ENCODE data around the gene SLC8B1. TPM values are rescaled to one million over a fixed set of nuclear protein-coding genes. Genes with fewer than 3 reads are reported as not detected.

SLC8B1 gene
- polyA plus RNA-seq, 3 donors: 21.6 to 46.0 (median 32.4) TPM

DNA sequence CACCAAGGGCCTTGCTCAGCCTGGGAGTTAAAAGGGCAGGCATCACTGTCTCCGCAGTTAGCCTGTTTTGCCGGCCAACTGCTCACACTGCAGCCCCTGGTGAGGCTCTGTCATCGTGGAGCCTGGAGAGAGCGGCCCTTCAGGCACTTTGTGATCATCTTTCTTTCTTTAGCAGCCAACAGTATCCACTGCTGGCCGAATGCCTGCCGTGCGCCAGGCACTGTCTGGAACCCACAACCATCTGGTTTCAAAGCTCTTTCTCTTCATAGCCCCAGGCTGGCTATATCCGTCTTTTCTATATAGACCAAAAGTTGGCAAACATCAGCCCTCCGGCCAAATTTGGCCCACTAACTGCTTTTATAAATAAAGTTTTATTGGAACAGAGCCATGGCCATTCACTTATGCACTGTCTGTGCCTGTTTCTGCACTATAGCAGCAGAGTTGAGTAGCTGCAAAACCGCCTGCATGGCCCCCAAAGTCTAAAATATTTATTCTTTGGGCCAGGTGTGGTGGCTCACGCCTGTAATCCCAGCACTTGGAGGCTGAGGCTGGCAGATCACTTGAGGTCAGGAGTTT lies 29.5 kb downstream of the SLC8B1 start:
- Mint-ChIP-seq H3K36me3 (peaks cover 74 to 88% of the 10 kb centered on the region in 2 donors), H3K4me3 (no peak overlapping the region), H3K4me1 (peaks cover 13% of the 10 kb centered on the region), H3K27me3 (ENCODE audit: low read depth in 3 of 3) (peaks cover 0 to 2% (median 1%) of the 10 kb centered on the region in 3 donors), H3K9me3 (peaks cover 0 to 2% (median 0%) of the 10 kb centered on the region in 7 donors), H3K27ac (no peak overlapping the region)
- no peak for TF ChIP-seq CTCF (IDR thresholded peaks at IDR 0.05)
- no peak overlapping the region for H3K4me3 ChIP-seq (replicated peaks in 1 of 3; ENCODE audit: low read depth in 2 of 3, low read length in 3 of 3)
- H3K79me2 ChIP-seq (ENCODE audit: insufficient read depth, low read length): no peaks in the 10 kb centered on the region
- intact Hi-C loops (cut with micrococcal nuclease): no loop called here
- no peaks in the 10 kb centered on the region for H3K27me3 ChIP-seq (ENCODE audit: control insufficient read depth in 2 of 2, insufficient read depth in 2 of 2, low read length in 2 of 2)
- DNase-seq: no peak
- H3K27ac ChIP-seq (ENCODE audit: low read depth in 1 of 2, low read length in 2 of 2): no peak overlapping the region
- no peaks in the 10 kb centered on the region for H3K9me3 ChIP-seq (replicated peaks in 1 of 2; ENCODE audit: control insufficient read depth in 1 of 2, insufficient read depth in 1 of 2, low read length in 2 of 2)
- no peak overlapping the region for H2AFZ ChIP-seq (ENCODE audit: insufficient read depth, low read depth, low read length, poor library complexity, severe bottlenecking)
- WGBS (ENCODE audit: insufficient coverage): 98% methylated on average over 9 of the region's 11 CpGs
- H3K4me2 ChIP-seq (replicated peaks; ENCODE audit: extremely low read depth, low read length, poor library complexity, severe bottlenecking): no peak overlapping the region
- H3K4me1 ChIP-seq (ENCODE audit: control insufficient read depth in 1 of 2, insufficient read depth in 2 of 2, low read length in 2 of 2): peaks cover 8 to 9% of the 10 kb centered on the region in 2 donors
- no peak overlapping the region for H3K9ac ChIP-seq (ENCODE audit: insufficient read depth, low read length, poor library complexity, severe bottlenecking)
- H4K20me1 ChIP-seq (ENCODE audit: insufficient read depth, low read length): peaks cover 18% of the 10 kb centered on the region
- H3K36me3 ChIP-seq (replicated peaks in 1 of 2; ENCODE audit: control insufficient read depth in 1 of 2, insufficient read depth in 2 of 2, low read length in 2 of 2): peaks cover 63 to 89% of the 10 kb centered on the region in 2 donors

- no peak overlapping the region for H3K4me3 ChIP-seq (replicated peaks in 1 of 3; ENCODE audit: low read depth in 2 of 3, low read length in 3 of 3)
- peaks cover 67 to 87% of the 10 kb centered on the region in 2 donors for H3K36me3 ChIP-seq (replicated peaks in 1 of 2; ENCODE audit: control insufficient read depth in 1 of 2, insufficient read depth in 2 of 2, low read length in 2 of 2)
- peaks cover 0 to 4% (median 2%) of the 10 kb centered on the region in 3 donors for H3K27me3 Mint-ChIP-seq (ENCODE audit: low read depth in 3 of 3)
- WGBS (ENCODE audit: insufficient coverage): 19% methylated on average over 10 of the region's 19 CpGs
- peak overlapping the region in 5 of 7 donors; percentile 1 to 70 (median 64) for H3K27ac Mint-ChIP-seq
- peaks cover 74 to 90% of the 10 kb centered on the region in 2 donors for H3K36me3 Mint-ChIP-seq
- H2AFZ ChIP-seq (ENCODE audit: insufficient read depth, low read depth, low read length, poor library complexity, severe bottlenecking): no peak overlapping the region
- DNase-seq: peak; percentile 30 to 51 (median 48)
- H3K9ac ChIP-seq (ENCODE audit: insufficient read depth, low read length, poor library complexity, severe bottlenecking): no peak overlapping the region
- peaks cover 8 to 9% of the 10 kb centered on the region in 2 donors for H3K4me1 ChIP-seq (ENCODE audit: control insufficient read depth in 1 of 2, insufficient read depth in 2 of 2, low read length in 2 of 2)
- intact Hi-C loops (cut with micrococcal nuclease): no loop called here
- peaks cover 18% of the 10 kb centered on the region for H3K4me1 Mint-ChIP-seq
- TF ChIP-seq CTCF (IDR thresholded peaks at IDR 0.05): no peak
- H3K27me3 ChIP-seq (ENCODE audit: control insufficient read depth in 2 of 2, insufficient read depth in 2 of 2, low read length in 2 of 2): no peaks in the 10 kb centered on the region
- H3K9me3 Mint-ChIP-seq: peaks cover 0 to 2% (median 0%) of the 10 kb centered on the region in 7 donors
- no peaks in the 10 kb centered on the region for H3K9me3 ChIP-seq (replicated peaks in 1 of 2; ENCODE audit: control insufficient read depth in 1 of 2, insufficient read depth in 1 of 2, low read length in 2 of 2)
- peaks cover 39% of the 10 kb centered on the region for H4K20me1 ChIP-seq (ENCODE audit: insufficient read depth, low read length)
- no peaks in the 10 kb centered on the region for H3K79me2 ChIP-seq (ENCODE audit: insufficient read depth, low read length)
- H3K27ac ChIP-seq (ENCODE audit: low read depth in 1 of 2, low read length in 2 of 2): peak overlapping the region in 1 of 2 donors; percentile 11
- H3K4me2 ChIP-seq (replicated peaks; ENCODE audit: extremely low read depth, low read length, poor library complexity, severe bottlenecking): peak overlapping the region; percentile 13
- peak overlapping the region in 1 of 2 donors; percentile 5 for H3K4me3 Mint-ChIP-seq
Observed at GRCh38 chr12:113302886-113303640, 31.8 kb downstream of the SLC8B1 start.
